Right ventricle myocardium superior (tissue), 1 donor: ENCODE data around the gene RHBDL3. TPM values are rescaled to one million over a fixed set of nuclear protein-coding genes. Genes with fewer than 3 reads are reported as not detected.
"Not testable (repeated sequence)": the region's sequence is repeated elsewhere in the genome, so short reads cannot be mapped to it uniquely, and the experiment has no call there.

Experiments
- ATAC-seq: fragments of 200-7000 bp; cut with Tn5 transposase; one replicate; pipeline ENCODE4 v1.9.1; 2020; ENCODE audit warnings: mild to moderate bottlenecking; ENCODE audit not compliant: poor library complexity
- DNase-seq: peaks from one replicate; pipeline ENCODE4 v3.0.0-alpha.2; 2020
- intact Hi-C: fragments of 100-400 bp; cut with DNase I; formaldehyde crosslinking; loops from one replicate; pipeline ENCODE4 v1.11.2; 2022
- total RNA-seq: library from RNA; stranded (reverse); fragmentation: NEBNext Ultra II Directional; extraction: Animal tissue kit (Norgen Biotek cat#: 25700); gene quantifications from one replicate; pipeline ENCODE4 v1.2.1, GENCODE V29; 2021
- donor health status: DM: no; HTN: yes; CAD: no; lungs with severe emphysema.

RHBDL3 gene
- total RNA-seq, 1 donor from 2014 or later = 1.7 TPM

GRCh38 chr17:32315171-32315570 is 49.5 kb downstream of the RHBDL3 start:
- intact Hi-C loops = no loop called here
- no peak for ATAC-seq
- no peak for DNase-seq

GRCh38 chr17:32316653-32317052 is 51.0 kb downstream of the RHBDL3 start:
- DNase-seq, intact Hi-C loops, ATAC-seq: not testable (repeated sequence)

- no peak for ATAC-seq
- intact Hi-C loops = no loop called here
- no peak for DNase-seq
Observed at GRCh38 chr17:32317353-32317752, 51.7 kb downstream of the RHBDL3 start.

- DNase-seq (no peak), ATAC-seq (no peak)
- intact Hi-C loops = loop anchor here (2.0 kb wide), 1 partner anchor 65 kb away; no protein-coding TSS in a partner anchor
Observed at GRCh38 chr17:32318071-32318470, 52.4 kb downstream of the RHBDL3 start.

- ATAC-seq (peak; percentile 95), DNase-seq (peak; percentile 86)
- intact Hi-C loops = loop anchor here (2.0 kb wide), 1 partner anchor 67 kb away; no protein-coding TSS in a partner anchor
Observed at GRCh38 chr17:32319548-32319905, 53.9 kb downstream of the RHBDL3 start.

GRCh38 chr17:32320080-32320479 is 54.4 kb downstream of the RHBDL3 start:
- not testable (repeated sequence) for DNase-seq

GRCh38 chr17:32320847-32321246 is 55.2 kb downstream of the RHBDL3 start:
- DNase-seq (no peak), ATAC-seq (no peak)
- intact Hi-C loops = no loop called here

More at GRCh38 chr17:32320080-32320479, 54.4 kb downstream of the RHBDL3 start:
- intact Hi-C loops, ATAC-seq: not testable (repeated sequence)

GRCh38 chr17:32323046-32323445 is 57.4 kb downstream of the RHBDL3 start:
- intact Hi-C loops = no loop called here
- ATAC-seq = no peak
- no peak for DNase-seq

- ATAC-seq = no peak
- intact Hi-C loops = no loop called here
- DNase-seq = no peak
Observed at GRCh38 chr17:32323811-32324491, 58.3 kb downstream of the RHBDL3 start.

GRCh38 chr17:32327911-32328310 is 62.3 kb downstream of the RHBDL3 start:
- no peak for ATAC-seq
- DNase-seq = no peak
- intact Hi-C loops = no loop called here

- DNase-seq (no peak), ATAC-seq (no peak)
- intact Hi-C loops = no loop called here
Observed at GRCh38 chr17:32330147-32330546, 64.5 kb downstream of the RHBDL3 start.

- intact Hi-C loops = no loop called here
- DNase-seq (no peak), ATAC-seq (no peak)
Observed at GRCh38 chr17:32331243-32332040, 65.8 kb downstream of the RHBDL3 start.

GRCh38 chr17:32333187-32333586 is 67.6 kb downstream of the RHBDL3 start:
- intact Hi-C loops = no loop called here
- DNase-seq (no peak), ATAC-seq (no peak)

GRCh38 chr17:32335046-32335445 is 69.4 kb downstream of the RHBDL3 start:
- ATAC-seq (no peak), DNase-seq (no peak)
- intact Hi-C loops = no loop called here

GRCh38 chr17:32335687-32336086 is 70.1 kb downstream of the RHBDL3 start:
- intact Hi-C loops = no loop called here
- no peak for DNase-seq
- ATAC-seq = no peak

GRCh38 chr17:32341141-32341856 is 75.7 kb downstream of the RHBDL3 start:
- intact Hi-C loops = no loop called here
- ATAC-seq = peak; percentile 2
- DNase-seq = no peak

GRCh38 chr17:32341857-32342602 is 76.4 kb downstream of the RHBDL3 start, which contains the start of gene C17orf75:
Gene C17orf75 (minus strand): TSS chr17:32342173. CDS start chr17:32342139, 34 bp downstream.
- DNase-seq (peak; percentile 87), ATAC-seq (peak; percentile 96)
- intact Hi-C loops = no loop called here

- intact Hi-C loops = no loop called here
- no peak for DNase-seq
- ATAC-seq = no peak
Observed at GRCh38 chr17:32342603-32343325, 77.1 kb downstream of the RHBDL3 start.
